ENCODE measurements around the gene WASL. TPM values are rescaled to one million over a fixed set of nuclear protein-coding genes. Genes with fewer than 3 reads are reported as not detected.
A peak's percentile ranks its signal among the peaks of the same experiment; 100 is the strongest.

The WASL gene
- total RNA-seq, 1 experiment from 2014 or later = 8.5 TPM

GRCh38 chr7:123752534-123752933, 3.7 kb upstream of the WASL start:
- peaks cover 32% of the 10 kb centered on the region for H3K79me2 ChIP-seq (ENCODE audit: low read length)
- H3K9ac ChIP-seq (ENCODE audit: low read length) = no peak overlapping the region
- H2AFZ ChIP-seq (ENCODE audit: low read length) = no peak overlapping the region
- no peaks in the 10 kb centered on the region for H3K27me3 ChIP-seq (ENCODE audit: low read length)
- H3K4me2 ChIP-seq (ENCODE audit: low read length) = no peak overlapping the region
- CTCF ChIA-PET = no interaction called here
- DNase-seq (no peak), ATAC-seq (no peak)
- TF ChIP-seq CTCF (conservative IDR thresholded peaks at IDR 0.05; ENCODE audit: low read depth, low read length) = no peak
- no peak for TF ChIP-seq EZH2 (IDR thresholded peaks at IDR 0.05; ENCODE audit: low read length, unreplicated experiment)
- no peak for TF ChIP-seq EZH2phosphoT487 (IDR thresholded peaks at IDR 0.05; ENCODE audit: borderline replicate concordance, low read length)
- H3K4me1 ChIP-seq (ENCODE audit: insufficient read depth, low read length) = peaks cover 14% of the 10 kb centered on the region
- H3K27ac ChIP-seq (ENCODE audit: low read length) = no peak overlapping the region
- POLR2A ChIA-PET (ENCODE audit: unreplicated experiment) = no interaction called here
- intact Hi-C loops (cut with micrococcal nuclease) = no loop called here
- BruUV-seq (replicated peaks) = no TSS peak
- no peak overlapping the region for H3K4me3 ChIP-seq (ENCODE audit: low read length)
- no peaks in the 10 kb centered on the region for H3K9me2 ChIP-seq (replicated peaks; ENCODE audit: low read length)
- H3K9me3 ChIP-seq (ENCODE audit: low read length) = no peaks in the 10 kb centered on the region
- H3F3A ChIP-seq (ENCODE audit: low read length, unreplicated experiment) = no peaks in the 10 kb centered on the region
- no peaks in the 10 kb centered on the region for H3K36me3 ChIP-seq (ENCODE audit: low read depth, low read length)
- H4K20me1 ChIP-seq (ENCODE audit: low read length) = peaks cover 4% of the 10 kb centered on the region

- H3K9ac ChIP-seq (ENCODE audit: low read length) = no peak overlapping the region
- no peak overlapping the region for H3K4me3 ChIP-seq (ENCODE audit: low read length)
- BruUV-seq (replicated peaks) = no TSS peak
- H3K27me3 ChIP-seq (ENCODE audit: low read length) = no peaks in the 10 kb centered on the region
- CTCF ChIA-PET = no interaction called here
- intact Hi-C loops (cut with micrococcal nuclease) = no loop called here
- H3F3A ChIP-seq (ENCODE audit: low read length, unreplicated experiment) = no peaks in the 10 kb centered on the region
- no peak for DNase-seq
- no peaks in the 10 kb centered on the region for H3K9me3 ChIP-seq (ENCODE audit: low read length)
- TF ChIP-seq EZH2 (IDR thresholded peaks at IDR 0.05; ENCODE audit: low read length, unreplicated experiment) (no peak), EZH2phosphoT487 (IDR thresholded peaks at IDR 0.05; ENCODE audit: borderline replicate concordance, low read length) (no peak), CTCF (conservative IDR thresholded peaks at IDR 0.05; ENCODE audit: low read depth, low read length) (no peak)
- no peak for ATAC-seq
- H3K4me1 ChIP-seq (ENCODE audit: insufficient read depth, low read length) = peaks cover 19% of the 10 kb centered on the region
- peak overlapping the region; percentile 17; the same call in 1 of the 2 replicates for H3K4me2 ChIP-seq (ENCODE audit: low read length)
- H3K36me3 ChIP-seq (ENCODE audit: low read depth, low read length) = no peaks in the 10 kb centered on the region
- no peak overlapping the region for H3K27ac ChIP-seq (ENCODE audit: low read length)
- peaks cover 39% of the 10 kb centered on the region for H3K79me2 ChIP-seq (ENCODE audit: low read length)
- H2AFZ ChIP-seq (ENCODE audit: low read length) = no peak overlapping the region
- POLR2A ChIA-PET (ENCODE audit: unreplicated experiment) = interaction anchor here (0.6 kb wide), 1 partner anchor 32 kb away, joined by 3 read pairs; no protein-coding TSS in a partner anchor
- no peaks in the 10 kb centered on the region for H3K9me2 ChIP-seq (replicated peaks; ENCODE audit: low read length)
- peaks cover 10% of the 10 kb centered on the region for H4K20me1 ChIP-seq (ENCODE audit: low read length)
Observed at GRCh38 chr7:123751821-123752220, 3.0 kb upstream of the WASL start.

- no peak for ATAC-seq
- H3K9me2 ChIP-seq (replicated peaks; ENCODE audit: low read length) = no peaks in the 10 kb centered on the region
- H3F3A ChIP-seq (ENCODE audit: low read length, unreplicated experiment) = no peaks in the 10 kb centered on the region
- peaks cover 31% of the 10 kb centered on the region for H3K4me1 ChIP-seq (ENCODE audit: insufficient read depth, low read length)
- no peaks in the 10 kb centered on the region for H3K36me3 ChIP-seq (ENCODE audit: low read depth, low read length)
- H2AFZ ChIP-seq (ENCODE audit: low read length) = no peak overlapping the region
- peak overlapping the region; percentile 80 for H3K4me2 ChIP-seq (ENCODE audit: low read length)
- no peak for TF ChIP-seq EZH2phosphoT487 (IDR thresholded peaks at IDR 0.05; ENCODE audit: borderline replicate concordance, low read length)
- no peak for TF ChIP-seq CTCF (conservative IDR thresholded peaks at IDR 0.05; ENCODE audit: low read depth, low read length)
- no peak for TF ChIP-seq EZH2 (IDR thresholded peaks at IDR 0.05; ENCODE audit: low read length, unreplicated experiment)
- ChIA-PET CTCF (no interaction called here), POLR2A (ENCODE audit: unreplicated experiment) (no interaction called here)
- no TSS peak for BruUV-seq (replicated peaks)
- H3K27me3 ChIP-seq (ENCODE audit: low read length) = no peaks in the 10 kb centered on the region
- H3K4me3 ChIP-seq (ENCODE audit: low read length) = peak overlapping the region; percentile 98
- H3K9ac ChIP-seq (ENCODE audit: low read length) = peak overlapping the region; percentile 95; the same call in 1 of the 2 replicates
- H3K9me3 ChIP-seq (ENCODE audit: low read length) = no peaks in the 10 kb centered on the region
- no peak for DNase-seq
- H3K27ac ChIP-seq (ENCODE audit: low read length) = no peak overlapping the region
- peaks cover 22% of the 10 kb centered on the region for H4K20me1 ChIP-seq (ENCODE audit: low read length)
- peaks cover 51% of the 10 kb centered on the region for H3K79me2 ChIP-seq (ENCODE audit: low read length)
- intact Hi-C loops (cut with micrococcal nuclease) = no loop called here
Observed at GRCh38 chr7:123750389-123751230, 1.8 kb upstream of the WASL start.
